AG09309 (cell line): ENCODE data around the gene LRPAP1.
"Not testable (repeated sequence)": the region's sequence is repeated elsewhere in the genome, so short reads cannot be mapped to it uniquely, and the experiment has no call there.

Experiments
- DNase-seq: peaks from one replicate; pipeline ENCODE4 v3.0.0-alpha.2; 2010; ENCODE audit warnings: low read depth
- H3K4me3 ChIP-seq: 2 replicates; pipeline ENCODE4 v1.5.1; 2011; ENCODE audit warnings: mild to moderate bottlenecking, low read depth, low read length, moderate library complexity; ENCODE audit not compliant: control insufficient read depth
- TF ChIP-seq, protein P1 (sequence below): IDR thresholded peaks from 2 replicates; pipeline ENCODE4 v1.5.1; 2011; ENCODE audit warnings: mild to moderate bottlenecking, low read depth, low read length, inconsistent platforms; ENCODE audit not compliant: insufficient read depth, control insufficient read depth; ENCODE audit errors: missing control alignments

LRPAP1 gene, protein sequence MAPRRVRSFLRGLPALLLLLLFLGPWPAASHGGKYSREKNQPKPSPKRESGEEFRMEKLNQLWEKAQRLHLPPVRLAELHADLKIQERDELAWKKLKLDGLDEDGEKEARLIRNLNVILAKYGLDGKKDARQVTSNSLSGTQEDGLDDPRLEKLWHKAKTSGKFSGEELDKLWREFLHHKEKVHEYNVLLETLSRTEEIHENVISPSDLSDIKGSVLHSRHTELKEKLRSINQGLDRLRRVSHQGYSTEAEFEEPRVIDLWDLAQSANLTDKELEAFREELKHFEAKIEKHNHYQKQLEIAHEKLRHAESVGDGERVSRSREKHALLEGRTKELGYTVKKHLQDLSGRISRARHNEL

DNA sequence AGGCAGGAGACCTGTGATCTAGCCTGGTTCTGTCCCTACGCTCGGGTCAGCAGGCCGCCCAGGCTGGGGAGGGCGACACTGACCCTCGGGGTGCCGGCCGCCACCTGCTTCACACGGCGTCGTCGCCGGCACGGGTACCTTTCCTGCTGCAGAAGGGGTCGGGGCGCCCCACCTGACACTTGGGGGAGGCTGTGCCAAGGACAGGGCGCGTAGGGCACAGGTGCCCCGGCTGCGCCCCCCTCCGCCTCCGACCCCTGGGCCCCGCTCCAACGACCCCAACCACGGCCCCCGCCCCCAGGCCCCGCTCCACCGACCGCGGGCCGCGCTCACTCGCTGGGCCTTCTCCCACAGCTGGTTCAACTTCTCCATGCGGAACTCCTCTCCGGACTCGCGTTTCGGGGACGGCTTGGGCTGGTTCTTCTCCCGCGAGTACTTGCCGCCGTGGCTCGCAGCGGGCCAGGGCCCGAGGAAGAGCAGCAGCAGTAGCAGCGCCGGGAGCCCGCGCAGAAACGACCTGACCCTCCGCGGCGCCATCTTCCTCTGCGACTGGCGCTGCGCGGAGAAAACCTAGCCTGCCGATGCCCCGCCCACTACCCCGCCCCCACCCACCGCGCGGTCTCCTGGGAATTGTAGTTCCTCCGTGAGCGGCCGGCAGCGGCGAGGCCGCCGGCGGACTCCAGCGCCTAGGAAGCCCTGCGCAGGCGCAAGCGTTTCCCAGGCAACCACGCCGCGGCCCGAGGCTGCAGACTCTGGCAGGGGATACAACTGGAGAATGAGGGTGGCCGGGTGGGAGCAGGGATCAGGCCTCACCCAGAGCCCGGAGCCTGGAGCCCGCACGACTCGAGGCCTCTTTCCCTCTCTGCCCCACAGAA is at the start of gene LRPAP1:
LRPAP1 (minus strand) TSS at position 544 of the 872 bp plus-strand sequence; CDS start at position 534, 10 bp downstream.
- TF ChIP-seq, protein P1, sequence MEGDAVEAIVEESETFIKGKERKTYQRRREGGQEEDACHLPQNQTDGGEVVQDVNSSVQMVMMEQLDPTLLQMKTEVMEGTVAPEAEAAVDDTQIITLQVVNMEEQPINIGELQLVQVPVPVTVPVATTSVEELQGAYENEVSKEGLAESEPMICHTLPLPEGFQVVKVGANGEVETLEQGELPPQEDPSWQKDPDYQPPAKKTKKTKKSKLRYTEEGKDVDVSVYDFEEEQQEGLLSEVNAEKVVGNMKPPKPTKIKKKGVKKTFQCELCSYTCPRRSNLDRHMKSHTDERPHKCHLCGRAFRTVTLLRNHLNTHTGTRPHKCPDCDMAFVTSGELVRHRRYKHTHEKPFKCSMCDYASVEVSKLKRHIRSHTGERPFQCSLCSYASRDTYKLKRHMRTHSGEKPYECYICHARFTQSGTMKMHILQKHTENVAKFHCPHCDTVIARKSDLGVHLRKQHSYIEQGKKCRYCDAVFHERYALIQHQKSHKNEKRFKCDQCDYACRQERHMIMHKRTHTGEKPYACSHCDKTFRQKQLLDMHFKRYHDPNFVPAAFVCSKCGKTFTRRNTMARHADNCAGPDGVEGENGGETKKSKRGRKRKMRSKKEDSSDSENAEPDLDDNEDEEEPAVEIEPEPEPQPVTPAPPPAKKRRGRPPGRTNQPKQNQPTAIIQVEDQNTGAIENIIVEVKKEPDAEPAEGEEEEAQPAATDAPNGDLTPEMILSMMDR, result no peak
- peak within 1 kb of the TSS; percentile 64 for H3K4me3 ChIP-seq
- peak; percentile 46 for DNase-seq

DNA sequence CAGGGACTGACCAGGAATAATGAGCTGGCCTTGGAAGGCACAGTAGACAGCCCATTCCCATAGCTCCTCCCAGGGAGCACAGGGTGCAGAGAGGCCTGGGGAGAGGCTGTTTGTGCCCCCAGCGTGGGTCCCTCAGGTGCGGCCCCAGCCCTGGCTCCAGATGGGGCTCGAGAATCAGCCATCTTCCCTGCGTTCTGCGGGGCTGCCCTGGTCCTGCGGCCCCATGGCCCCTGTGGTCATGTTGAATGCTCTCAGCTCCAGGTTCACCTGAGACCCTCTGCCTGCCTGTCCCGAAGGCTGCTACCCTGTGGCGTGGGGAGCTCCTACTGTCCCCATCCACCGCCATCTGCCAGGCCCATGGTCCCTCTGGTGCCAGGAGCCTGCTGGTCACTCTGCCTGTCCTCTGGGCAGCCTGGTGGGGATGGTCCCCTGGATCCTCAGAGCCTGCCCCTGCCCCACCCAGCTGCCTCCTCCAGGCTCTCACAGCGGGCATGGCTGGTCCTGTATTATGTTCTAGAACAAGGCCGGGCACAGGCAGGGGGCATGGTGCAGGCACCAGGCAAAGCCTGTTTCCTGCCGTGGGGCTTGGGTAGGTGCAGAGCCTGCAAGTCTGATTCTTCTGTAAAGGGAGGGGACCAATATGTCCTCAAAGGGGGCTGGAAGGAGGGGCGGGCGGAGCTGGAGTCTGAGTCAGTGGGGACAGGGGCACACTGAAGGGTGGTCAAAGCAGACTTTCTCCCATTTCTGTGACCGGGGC is 49.3 kb upstream of the LRPAP1 start:
- DNase-seq, H3K4me3 ChIP-seq: not testable (repeated sequence)

DNA sequence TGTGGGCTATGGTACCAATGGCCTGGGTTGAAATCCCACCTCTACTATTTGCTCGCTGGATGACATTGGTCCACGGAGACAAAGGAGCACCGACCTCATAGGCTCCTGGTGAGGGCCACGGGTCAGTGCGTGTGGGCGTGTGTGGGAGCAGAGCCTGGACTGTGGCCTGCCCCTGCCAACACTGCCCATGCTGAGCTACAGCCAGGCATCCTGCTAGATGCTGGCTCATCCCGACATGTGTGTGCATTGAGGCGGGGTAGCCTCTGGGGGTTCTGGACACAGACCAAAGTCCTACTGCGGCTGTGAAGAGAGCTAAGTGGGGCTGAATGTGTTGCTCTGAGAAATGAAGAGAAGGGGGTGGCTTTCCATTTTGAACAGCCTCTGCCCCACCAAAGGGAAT is 48.6 kb upstream of the LRPAP1 start:
- DNase-seq, H3K4me3 ChIP-seq: not testable (repeated sequence)

DNA sequence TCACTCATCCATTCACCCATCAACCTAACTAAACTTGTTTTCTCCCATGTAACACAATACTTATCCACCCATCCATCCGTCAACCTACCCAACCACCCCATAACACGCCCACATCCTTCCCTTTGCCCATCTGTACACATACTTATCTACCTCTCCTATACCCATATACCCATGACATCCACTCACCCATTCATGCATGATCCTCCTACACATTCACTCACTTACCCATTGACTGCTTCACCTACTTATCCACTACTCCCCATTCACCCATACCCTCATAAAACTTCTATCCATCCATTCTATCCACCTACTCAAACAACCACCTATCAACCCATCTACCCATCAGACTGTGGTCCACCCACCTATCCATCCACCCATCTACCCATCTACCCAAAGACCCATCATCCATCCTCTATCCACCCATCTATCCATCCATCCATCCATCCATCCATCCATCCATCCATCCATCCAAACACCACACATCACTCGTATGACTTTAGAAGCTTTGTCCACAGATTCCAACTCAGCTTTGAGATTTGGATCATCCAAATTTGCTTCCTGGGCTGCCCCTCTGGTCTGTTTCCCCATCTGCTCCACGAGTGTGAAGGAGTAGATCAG is 46.4 kb upstream of the LRPAP1 start:
- not testable (repeated sequence) for H3K4me3 ChIP-seq, DNase-seq

DNA sequence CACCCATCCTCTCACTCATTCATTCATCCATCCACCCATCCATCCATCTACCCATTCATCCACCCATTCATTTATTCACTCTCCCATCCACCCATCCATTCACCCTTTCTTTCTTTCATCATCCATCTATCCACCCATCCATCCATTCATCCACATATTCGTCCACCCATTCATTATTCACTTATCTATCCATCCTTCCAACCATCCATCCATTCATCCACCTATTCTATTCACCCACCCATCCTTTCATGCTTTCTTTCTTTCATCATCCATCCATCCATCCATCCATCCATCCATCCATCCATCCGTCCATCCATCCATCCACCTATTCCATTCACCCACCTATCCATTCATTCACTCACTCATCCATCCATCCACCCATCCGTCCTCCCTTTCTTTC is 45.8 kb upstream of the LRPAP1 start:
- not testable (repeated sequence) for DNase-seq, H3K4me3 ChIP-seq

DNA sequence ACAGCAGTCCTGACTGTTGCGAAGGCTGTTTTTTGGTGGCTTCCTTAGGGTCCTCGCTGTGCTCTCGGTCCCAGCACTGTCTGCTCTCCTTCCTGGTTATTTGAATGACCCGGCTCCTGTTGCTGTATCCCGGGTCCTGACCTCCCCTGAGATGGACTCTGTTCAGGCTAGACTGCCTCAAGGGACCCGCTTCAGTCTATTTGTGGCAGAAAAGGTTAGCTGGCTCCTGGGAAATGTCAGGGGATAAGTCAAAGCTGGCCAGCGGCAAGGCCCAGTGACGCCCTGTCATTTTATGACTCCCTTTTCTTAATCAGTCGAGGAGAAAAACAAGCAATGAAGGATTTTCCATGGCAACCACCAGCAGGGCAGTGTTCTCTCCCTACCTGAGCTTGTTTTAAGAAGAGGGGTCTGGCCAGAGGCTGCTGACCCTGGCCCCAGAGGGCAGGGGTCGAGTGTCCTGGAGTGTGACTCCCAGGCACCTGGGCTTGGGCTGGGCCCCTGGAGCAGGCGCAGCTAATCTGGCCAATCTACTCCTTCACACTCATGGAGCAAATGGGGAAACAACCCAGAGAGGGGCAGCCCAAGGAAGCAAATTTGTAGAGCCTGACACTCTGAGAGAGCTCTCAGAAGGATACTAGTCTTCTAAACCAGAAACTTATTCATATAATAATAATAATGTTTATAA is 45.1 kb upstream of the LRPAP1 start:
- not testable (repeated sequence) for DNase-seq, H3K4me3 ChIP-seq

DNA sequence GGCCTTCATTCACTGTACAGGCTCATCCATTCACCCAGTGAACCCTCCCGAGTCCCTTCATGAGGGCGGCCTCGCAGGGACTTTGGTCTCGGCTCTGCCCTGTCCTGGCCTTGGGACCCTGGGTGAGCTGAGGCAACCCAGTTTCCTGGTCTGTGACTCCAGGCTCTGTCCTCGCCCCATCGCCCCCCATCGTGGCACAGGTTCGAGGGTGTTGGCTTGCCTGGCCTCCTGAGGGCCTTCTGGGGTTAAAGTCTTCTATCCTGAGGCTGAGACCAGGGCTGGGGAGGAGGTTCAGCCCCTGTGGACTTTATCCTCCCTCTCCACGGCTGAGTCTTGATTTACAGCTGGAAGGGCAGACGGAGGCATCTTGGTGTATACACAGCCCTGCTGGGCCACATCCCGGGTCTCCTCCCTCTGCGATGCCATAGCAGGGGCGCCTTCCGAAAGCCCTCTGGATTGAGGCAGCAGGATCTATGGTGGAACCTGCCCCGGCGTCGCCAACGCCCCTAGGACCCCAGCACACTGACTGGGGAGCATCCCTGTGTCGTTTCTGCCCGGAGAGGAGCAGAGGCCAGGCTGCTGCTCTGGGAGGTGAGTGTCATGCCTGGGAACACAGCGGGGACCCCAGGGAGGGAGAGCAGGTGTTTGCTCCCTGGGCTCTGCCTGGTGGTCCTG is 44.4 kb upstream of the LRPAP1 start:
- not testable (repeated sequence) for H3K4me3 ChIP-seq, DNase-seq

DNA sequence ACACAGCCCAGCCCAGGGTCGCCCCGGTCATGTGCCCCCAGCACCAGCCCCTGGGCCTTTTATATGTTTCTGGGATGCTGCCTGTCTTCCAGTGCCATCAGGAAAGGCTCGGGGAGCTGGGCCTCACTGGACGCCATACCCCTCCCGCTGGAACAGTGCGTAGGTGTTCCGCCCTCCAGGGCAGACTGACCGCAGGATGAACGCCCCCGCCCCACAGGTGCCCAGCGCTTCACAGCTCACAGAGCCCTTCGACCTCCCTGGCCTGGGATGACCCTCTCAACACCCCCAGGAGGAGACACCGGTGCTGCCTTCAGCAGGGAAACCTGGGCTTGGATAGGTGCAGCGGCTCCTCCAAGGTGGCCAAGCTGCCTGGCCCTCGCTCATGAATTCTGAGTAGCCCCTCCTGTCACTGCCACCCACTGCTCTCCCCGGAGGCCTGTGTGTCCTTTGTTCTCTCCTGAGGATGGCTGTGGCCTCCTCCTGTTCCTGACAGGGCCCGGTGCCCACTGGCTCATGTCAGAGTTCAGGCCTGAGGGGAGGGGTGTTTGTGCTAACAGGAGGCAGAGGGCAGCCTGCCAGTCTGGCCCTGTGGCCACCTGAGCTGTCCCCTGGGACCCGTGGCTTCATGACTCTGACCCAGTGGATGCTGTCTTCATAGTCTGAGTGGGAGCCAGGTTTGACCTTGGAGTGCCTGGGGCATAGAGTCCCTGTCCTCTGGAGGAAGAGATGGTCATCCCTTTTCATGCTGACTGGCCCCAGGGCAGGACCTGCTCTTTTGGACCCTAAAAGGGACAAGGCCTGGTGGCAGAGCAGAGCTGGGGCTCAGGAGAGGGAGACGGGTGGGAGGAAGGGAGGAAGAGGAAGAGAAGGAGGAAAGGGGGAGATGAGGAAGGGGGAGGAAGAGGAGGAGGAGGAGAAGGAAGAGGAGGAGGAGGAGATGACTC is 43.5 kb upstream of the LRPAP1 start:
- DNase-seq, H3K4me3 ChIP-seq: not testable (repeated sequence)

DNA sequence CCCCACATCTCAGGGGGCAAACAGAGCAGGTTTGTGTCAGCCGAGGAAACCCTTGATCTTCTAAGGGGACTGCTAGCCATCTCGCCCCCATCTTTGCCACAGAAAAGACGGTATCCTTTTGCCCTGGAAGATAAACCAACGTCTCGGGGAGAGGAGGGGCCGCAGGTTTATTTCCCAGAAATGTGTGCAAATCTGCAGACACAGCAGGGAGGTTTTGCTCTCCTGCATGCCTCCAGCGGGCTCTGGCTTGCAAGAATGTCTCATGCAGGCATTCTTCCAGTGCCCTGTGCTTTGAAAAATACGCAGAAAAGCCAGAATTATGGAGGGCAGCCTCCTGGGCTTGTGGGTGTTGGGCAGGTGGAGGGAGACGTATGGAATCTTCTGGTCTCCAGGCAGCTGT is 42.6 kb upstream of the LRPAP1 start:
- DNase-seq, H3K4me3 ChIP-seq: not testable (repeated sequence)

DNA sequence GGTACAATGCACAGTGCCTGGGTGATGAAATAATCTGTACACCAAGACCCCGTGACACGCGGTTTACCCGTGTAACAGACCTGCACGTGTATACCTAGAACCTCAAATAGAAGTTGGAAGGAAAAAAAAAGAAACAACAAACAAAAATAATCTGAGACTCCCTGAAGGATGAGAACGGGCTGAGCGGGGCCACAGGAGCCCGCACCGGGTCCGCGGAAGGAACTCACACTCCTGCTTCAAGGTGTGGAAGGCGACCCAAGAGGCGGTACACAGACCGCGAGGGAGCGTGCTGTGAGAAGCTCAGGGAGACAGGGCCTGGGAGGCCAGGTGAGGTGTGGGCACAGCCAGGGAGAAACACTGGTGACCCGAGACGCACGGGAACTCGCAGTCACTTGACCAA is 42.1 kb upstream of the LRPAP1 start:
- not testable (repeated sequence) for DNase-seq, H3K4me3 ChIP-seq
